ENCODE results near the gene FAM219B.

DNA sequence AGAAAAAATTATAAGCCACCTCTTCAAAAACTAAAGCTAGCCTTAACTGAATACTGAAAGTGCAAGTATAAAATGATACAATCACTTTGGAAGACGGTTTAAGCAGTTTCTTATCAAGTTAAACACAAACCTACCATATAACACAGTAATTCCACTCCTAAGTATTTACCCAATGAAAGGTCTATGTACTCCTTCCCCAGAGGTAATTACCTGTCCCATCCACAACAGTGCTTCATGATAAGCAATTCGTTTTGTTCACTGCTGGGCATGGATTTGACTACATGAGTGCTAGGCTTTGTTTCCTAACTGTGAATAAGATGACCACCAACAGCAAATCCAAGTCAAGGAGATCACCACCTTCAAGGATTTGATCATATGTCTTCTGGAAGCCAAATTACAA lies 26.9 kb upstream of the FAM219B start:
- TF ChIP-seq, protein P1, sequence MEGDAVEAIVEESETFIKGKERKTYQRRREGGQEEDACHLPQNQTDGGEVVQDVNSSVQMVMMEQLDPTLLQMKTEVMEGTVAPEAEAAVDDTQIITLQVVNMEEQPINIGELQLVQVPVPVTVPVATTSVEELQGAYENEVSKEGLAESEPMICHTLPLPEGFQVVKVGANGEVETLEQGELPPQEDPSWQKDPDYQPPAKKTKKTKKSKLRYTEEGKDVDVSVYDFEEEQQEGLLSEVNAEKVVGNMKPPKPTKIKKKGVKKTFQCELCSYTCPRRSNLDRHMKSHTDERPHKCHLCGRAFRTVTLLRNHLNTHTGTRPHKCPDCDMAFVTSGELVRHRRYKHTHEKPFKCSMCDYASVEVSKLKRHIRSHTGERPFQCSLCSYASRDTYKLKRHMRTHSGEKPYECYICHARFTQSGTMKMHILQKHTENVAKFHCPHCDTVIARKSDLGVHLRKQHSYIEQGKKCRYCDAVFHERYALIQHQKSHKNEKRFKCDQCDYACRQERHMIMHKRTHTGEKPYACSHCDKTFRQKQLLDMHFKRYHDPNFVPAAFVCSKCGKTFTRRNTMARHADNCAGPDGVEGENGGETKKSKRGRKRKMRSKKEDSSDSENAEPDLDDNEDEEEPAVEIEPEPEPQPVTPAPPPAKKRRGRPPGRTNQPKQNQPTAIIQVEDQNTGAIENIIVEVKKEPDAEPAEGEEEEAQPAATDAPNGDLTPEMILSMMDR (IDR thresholded peaks at IDR 0.05): no peak
- no peak for TF ChIP-seq ZFX (IDR thresholded peaks at IDR 0.05; ENCODE audit: borderline replicate concordance)

Measured in 22Rv1 (cell line).